Psoas muscle (tissue), 8 donors: ENCODE data around the gene SLC7A10. TPM values are rescaled to one million over a fixed set of nuclear protein-coding genes. Genes with fewer than 3 reads are reported as not detected.

Source experiments
- ATAC-seq, 4 donors: fragments of 200-7000 bp; cut with Tn5 transposase; one replicate each; pipeline ENCODE4 v1.9.1; 2020; ENCODE audit warnings: moderate library complexity in 3 of 4, mild to moderate bottlenecking in 2 of 4
- DNase-seq, 2 donors: peaks; one replicate each; pipeline ENCODE4 v3.0.0-alpha.2; 2020
- H3K27ac ChIP-seq: fragments of 200-600 bp; one replicate; pipeline ENCODE4 v1.8.0; 2022
- H3K27me3 ChIP-seq, 3 donors: fragments of 200-600 bp in 1 of 3; one replicate each; pipeline versions ENCODE4 v1.6.1 to v1.8.0; 2013 to 2022; ENCODE audit warnings: low read length in 2 of 3, mild to moderate bottlenecking in 2 of 3, moderate library complexity in 1 of 3; ENCODE audit not compliant: insufficient read depth in 3 of 3
- H3K36me3 ChIP-seq, 2 donors: fragments of 200-600 bp in 1 of 2; one replicate each; pipeline versions ENCODE4 v1.6.1 to v1.8.0; 2013 to 2022; ENCODE audit warnings: low read depth in 1 of 2, mild to moderate bottlenecking in 1 of 2, moderate library complexity in 1 of 2; ENCODE audit not compliant: insufficient read depth in 1 of 2
- H3K4me1 ChIP-seq: fragments of 200-600 bp; one replicate; pipeline ENCODE4 v1.8.0; 2022
- H3K4me3 ChIP-seq: fragments of 200-600 bp; one replicate; pipeline ENCODE4 v1.8.0; 2022; ENCODE audit warnings: mild to moderate bottlenecking
- H3K9me3 ChIP-seq: fragments of 200-600 bp; one replicate; pipeline ENCODE4 v1.8.0; 2022
- WGBS, 3 donors: extraction: QIAGEN DNeasy Blood & Tissue Kit; methylation state at CpG; one replicate each; pipeline versions ENCODE4 v1.1.6 to v1.1.7; 2013; 5-methylcytosine and 5-hydroxymethylcytosine counted together
- intact Hi-C, 2 donors: fragments of 100-400 bp; cut with DNase I; formaldehyde crosslinking; loops; one replicate each; pipeline versions ENCODE4 v1.11.0 to v1.14.2; 2022
- polyA plus RNA-seq, 3 donors: library from polyadenylated mRNA; stranded (reverse); fragments of 200-250 nt; gene quantifications; one replicate each; pipeline ENCODE4 v1.2.3, GENCODE V29; 2013
- total RNA-seq, 4 donors: library from RNA; stranded (reverse); fragmentation: NEBNext Ultra II Directional in 2 of 4; extraction: Animal tissue kit (Norgen Biotek cat#: 25700) in 2 of 4; gene quantifications; one replicate each; pipeline versions ENCODE4 v1.2.1 to v1.2.4, GENCODE V29; 2021 to 2023
- TF ChIP-seq, protein P1 (sequence below): fragments of 200-600 bp; IDR thresholded peaks from one replicate; pipeline ENCODE4 v1.8.0; 2022; ENCODE audit warnings: antibody characterized with exemption
- donor health status: healthy with polysubstance abuse.
- donor health status: DM: no; HTN: no; CAD: no; lungs with moderate emphysema.
- donor health status: Bipolar disorder and iron deficiency.
- donor health status: healthy.
- donor health status: DM: yes; HTN: yes; CAD: no.
- donor health status: DM: no; HTN: no; CAD: no.
- donor health status: DM: no; HTN: no; CAD: no.
- donor health status: DM: yes; HTN: yes; CAD: no.

SLC7A10 gene
- total and polyA plus RNA-seq, 7 donors, result 0.03 to 0.43 (median 0.14) TPM; not detected in 3

GRCh38 chr19:33207903-33208302 is 17.7 kb downstream of the SLC7A10 start:
- Histone ChIP-seq H3K36me3 (peaks cover 0 to 36% of the 10 kb centered on the region in 2 donors), H3K27ac (no peak overlapping the region), H3K4me1 (no peaks in the 10 kb centered on the region), H3K9me3 (no peaks in the 10 kb centered on the region), H3K4me3 (no peak overlapping the region), H3K27me3 (no peaks in the 10 kb centered on the region)
- WGBS, 3 donors, result 79 to 89% (median 84%) methylated on average over 9 of the region's 9 CpGs
- DNase-seq (peak in 1 of 2 donors; percentile 37), ATAC-seq (peak in 1 of 4 donors; percentile 10)
- intact Hi-C loops, result no loop called here
- TF ChIP-seq, protein P1, sequence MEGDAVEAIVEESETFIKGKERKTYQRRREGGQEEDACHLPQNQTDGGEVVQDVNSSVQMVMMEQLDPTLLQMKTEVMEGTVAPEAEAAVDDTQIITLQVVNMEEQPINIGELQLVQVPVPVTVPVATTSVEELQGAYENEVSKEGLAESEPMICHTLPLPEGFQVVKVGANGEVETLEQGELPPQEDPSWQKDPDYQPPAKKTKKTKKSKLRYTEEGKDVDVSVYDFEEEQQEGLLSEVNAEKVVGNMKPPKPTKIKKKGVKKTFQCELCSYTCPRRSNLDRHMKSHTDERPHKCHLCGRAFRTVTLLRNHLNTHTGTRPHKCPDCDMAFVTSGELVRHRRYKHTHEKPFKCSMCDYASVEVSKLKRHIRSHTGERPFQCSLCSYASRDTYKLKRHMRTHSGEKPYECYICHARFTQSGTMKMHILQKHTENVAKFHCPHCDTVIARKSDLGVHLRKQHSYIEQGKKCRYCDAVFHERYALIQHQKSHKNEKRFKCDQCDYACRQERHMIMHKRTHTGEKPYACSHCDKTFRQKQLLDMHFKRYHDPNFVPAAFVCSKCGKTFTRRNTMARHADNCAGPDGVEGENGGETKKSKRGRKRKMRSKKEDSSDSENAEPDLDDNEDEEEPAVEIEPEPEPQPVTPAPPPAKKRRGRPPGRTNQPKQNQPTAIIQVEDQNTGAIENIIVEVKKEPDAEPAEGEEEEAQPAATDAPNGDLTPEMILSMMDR, result no peak

- Histone ChIP-seq H3K4me3 (no peak overlapping the region), H3K4me1 (no peaks in the 10 kb centered on the region), H3K27me3 (no peaks in the 10 kb centered on the region), H3K9me3 (no peaks in the 10 kb centered on the region), H3K27ac (no peak overlapping the region), H3K36me3 (peaks cover 0 to 43% of the 10 kb centered on the region in 2 donors)
- TF ChIP-seq, protein P1, result no peak
- intact Hi-C loops, result no loop called here
- ATAC-seq (no peak), DNase-seq (peak in 1 of 2 donors; percentile 39)
- WGBS, 3 donors, result 87 to 90% (median 90%) methylated on average over 31 to 38 of the region's 38 CpGs
These were observed 18.5 kb downstream of the SLC7A10 start for GRCh38 chr19:33207040-33207620.

DNA sequence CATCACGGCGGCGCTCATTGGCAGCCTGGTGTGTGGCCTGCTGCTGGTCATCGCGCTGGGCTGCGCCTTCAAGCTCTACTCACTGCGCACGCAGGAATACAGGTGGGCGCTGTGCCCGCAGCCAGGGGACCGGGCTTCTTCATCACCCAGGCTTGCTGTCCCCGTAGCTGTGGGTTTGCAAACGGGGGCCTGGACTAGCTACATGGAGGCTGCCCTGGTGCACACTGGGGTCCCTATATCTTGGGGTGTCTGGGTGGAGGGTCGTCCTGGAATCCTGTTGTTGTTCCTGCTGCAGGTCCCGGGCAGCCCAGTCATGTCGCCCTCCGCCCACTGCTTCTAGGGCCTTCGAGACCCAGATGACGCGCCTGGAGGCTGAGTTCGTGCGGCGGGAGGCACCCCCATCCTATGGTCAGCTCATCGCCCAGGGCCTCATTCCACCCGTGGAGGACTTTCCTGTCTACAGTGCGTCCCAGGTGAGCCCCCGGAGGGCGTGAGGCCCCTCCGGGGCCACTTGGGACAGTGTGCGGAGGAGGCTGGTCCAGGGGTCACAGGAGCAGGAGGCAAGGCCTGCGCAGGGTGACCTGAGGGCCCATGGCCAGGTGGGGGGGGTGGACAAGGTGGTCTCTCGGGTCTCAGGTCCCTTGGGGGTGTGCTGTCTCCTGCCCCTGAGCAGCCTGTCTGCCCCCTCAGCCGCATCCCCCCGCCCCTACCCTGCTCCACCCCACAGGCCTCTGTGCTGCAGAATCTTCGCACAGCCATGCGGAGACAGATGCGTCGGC is 19.2 kb downstream of the SLC7A10 start:
- Histone ChIP-seq H3K4me1 (no peaks in the 10 kb centered on the region), H3K9me3 (no peaks in the 10 kb centered on the region), H3K36me3 (peaks cover 0 to 47% of the 10 kb centered on the region in 2 donors), H3K4me3 (no peak overlapping the region), H3K27me3 (no peaks in the 10 kb centered on the region), H3K27ac (no peak overlapping the region)
- no peak for ATAC-seq
- WGBS, 3 donors, result 92 to 94% (median 94%) methylated on average over 32 to 38 of the region's 38 CpGs
- no peak for DNase-seq
- intact Hi-C loops, result no loop called here
- TF ChIP-seq, protein P1, result no peak

DNA sequence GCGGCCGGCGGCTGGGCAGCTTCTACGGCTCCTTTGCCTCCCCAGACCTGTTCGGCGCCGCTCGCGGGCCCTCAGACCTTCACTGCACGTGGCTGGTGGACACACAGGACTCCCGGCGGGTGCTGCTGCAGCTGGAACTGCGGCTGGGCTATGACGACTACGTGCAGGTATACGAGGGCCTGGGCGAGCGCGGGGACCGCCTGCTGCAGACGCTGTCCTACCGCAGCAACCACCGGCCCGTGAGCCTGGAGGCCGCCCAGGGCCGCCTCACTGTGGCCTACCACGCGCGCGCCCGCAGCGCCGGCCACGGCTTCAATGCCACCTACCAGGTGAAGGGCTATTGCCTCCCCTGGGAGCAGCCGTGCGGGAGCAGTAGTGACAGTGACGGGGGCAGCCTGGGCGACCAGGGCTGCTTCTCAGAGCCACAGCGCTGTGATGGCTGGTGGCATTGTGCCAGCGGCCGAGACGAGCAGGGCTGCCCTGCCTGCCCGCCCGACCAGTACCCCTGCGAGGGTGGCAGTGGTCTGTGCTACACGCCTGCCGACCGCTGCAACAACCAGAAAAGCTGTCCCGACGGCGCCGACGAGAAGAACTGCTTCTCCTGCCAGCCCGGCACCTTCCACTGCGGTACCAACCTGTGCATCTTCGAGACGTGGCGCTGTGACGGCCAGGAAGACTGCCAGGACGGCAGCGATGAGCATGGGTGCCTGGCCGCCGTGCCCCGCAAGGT is 20.0 kb downstream of the SLC7A10 start:
- H3K4me1 ChIP-seq, result no peaks in the 10 kb centered on the region
- no peaks in the 10 kb centered on the region for H3K9me3 ChIP-seq
- no peak for ATAC-seq
- H3K4me3 ChIP-seq, result no peak overlapping the region
- no peaks in the 10 kb centered on the region for H3K27me3 ChIP-seq
- WGBS, 3 donors, result 94 to 95% (median 95%) methylated on average over 60 to 64 of the region's 64 CpGs
- peak in 1 of 2 donors; percentile 49 for DNase-seq
- TF ChIP-seq, protein P1, result no peak
- H3K27ac ChIP-seq, result no peak overlapping the region
- peaks cover 0 to 47% of the 10 kb centered on the region in 2 donors for H3K36me3 ChIP-seq
- intact Hi-C loops, result no loop called here
